Hepatocyte (in vitro differentiated cells): Measurements from ENCODE around the gene TMEM238L. TPM values are rescaled to one million over a fixed set of nuclear protein-coding genes. Genes with fewer than 3 reads are reported as not detected.

Experiments used
- DNase-seq: peaks from one replicate; pipeline ENCODE4 v3.0.0-alpha.2; 2016; ENCODE audit warnings: low spot score
- H2AFZ ChIP-seq: fragments of 200-600 bp; sonication (generic); 2 replicates; pipeline ENCODE4 v1.6.0; 2016; ENCODE audit warnings: antibody characterized with exemption, mild to moderate bottlenecking
- H3K27ac ChIP-seq: fragments of 200-600 bp; sonication (generic); 2 replicates; pipeline ENCODE4 v1.5.1; 2016; ENCODE audit warnings: mild to moderate bottlenecking
- H3K27me3 ChIP-seq: fragments of 200-600 bp; sonication (generic); 2 replicates; pipeline ENCODE4 v1.6.1; 2016
- H3K36me3 ChIP-seq: fragments of 200-600 bp; sonication (generic); replicated peaks from 2 replicates; pipeline ENCODE4 v1.5.1; 2016; ENCODE audit warnings: low read depth; ENCODE audit not compliant: insufficient read depth
- H3K4me1 ChIP-seq: fragments of 200-600 bp; sonication (generic); 2 replicates; pipeline ENCODE4 v1.5.1; 2016; ENCODE audit warnings: mild to moderate bottlenecking, moderate library complexity; ENCODE audit not compliant: insufficient read depth
- H3K4me2 ChIP-seq: fragments of 200-600 bp; sonication (generic); 2 replicates; pipeline ENCODE4 v1.6.0; 2016
- H3K4me3 ChIP-seq: fragments of 200-600 bp; sonication (generic); 2 replicates; pipeline ENCODE4 v1.5.1; 2016; ENCODE audit warnings: mild to moderate bottlenecking
- H3K79me2 ChIP-seq: fragments of 200-600 bp; sonication (generic); 2 replicates; pipeline ENCODE4 v1.6.0; 2017; ENCODE audit warnings: mild to moderate bottlenecking
- H3K9me2 ChIP-seq: fragments of 200-600 bp; sonication (generic); replicated peaks from 2 replicates; pipeline ENCODE4 v1.6.0; 2017; ENCODE audit warnings: mild to moderate bottlenecking; ENCODE audit not compliant: insufficient read depth
- H3K9me3 ChIP-seq: fragments of 200-600 bp; sonication (generic); 2 replicates; pipeline ENCODE4 v1.5.1; 2016; ENCODE audit warnings: low read depth, mild to moderate bottlenecking
- H4K20me1 ChIP-seq: fragments of 200-600 bp; sonication (generic); 2 replicates; pipeline ENCODE4 v1.6.0; 2016; ENCODE audit warnings: mild to moderate bottlenecking; ENCODE audit not compliant: insufficient read depth, poor library complexity, severe bottlenecking
- EZH2 ChIP-seq: fragments of 200-600 bp; sonication (generic); IDR thresholded peaks from 2 replicates; pipeline ENCODE4 v1.6.1; 2016; ENCODE audit warnings: antibody characterized with exemption, mild to moderate bottlenecking, borderline replicate concordance
- EZH2phosphoT487 ChIP-seq: fragments of 200-600 bp; sonication (generic); IDR thresholded peaks from one replicate; pipeline ENCODE4 v1.6.1; 2018; ENCODE audit warnings: antibody characterized with exemption, mild to moderate bottlenecking, low read depth, moderate library complexity; ENCODE audit not compliant: unreplicated experiment, severe bottlenecking
- WGBS: methylation state at CpG from one replicate; pipeline ENCODE4 v1.1.6; 2016; ENCODE audit warnings: low lambda C conversion rate; ENCODE audit errors: missing lambda C conversion rate; 5-methylcytosine and 5-hydroxymethylcytosine counted together
- polyA plus RNA-seq: library from polyadenylated mRNA; unstranded; fragments of >200 nt; fragmentation: Nextera tagmentation; extraction: Ambion mirVana; gene quantifications from 2 replicates; pipeline ENCODE4 v1.2.1, GENCODE V29; 2016
- total RNA-seq: library from RNA; depleted of rRNA; stranded (reverse); fragments of >200 nt; gene quantifications from 2 replicates; pipeline ENCODE4 v1.2.3, GENCODE V29; 2014
- TF ChIP-seq, protein P1 (sequence below): fragments of 200-600 bp; sonication (generic); IDR thresholded peaks from 2 replicates; pipeline ENCODE4 v1.5.1; 2016; ENCODE audit warnings: antibody characterized with exemption, mild to moderate bottlenecking; ENCODE audit not compliant: poor library complexity

Gene TMEM238L
- total and polyA plus RNA-seq, 2 experiments from 2014 or later, result 1.3 to 1.5 TPM

DNA sequence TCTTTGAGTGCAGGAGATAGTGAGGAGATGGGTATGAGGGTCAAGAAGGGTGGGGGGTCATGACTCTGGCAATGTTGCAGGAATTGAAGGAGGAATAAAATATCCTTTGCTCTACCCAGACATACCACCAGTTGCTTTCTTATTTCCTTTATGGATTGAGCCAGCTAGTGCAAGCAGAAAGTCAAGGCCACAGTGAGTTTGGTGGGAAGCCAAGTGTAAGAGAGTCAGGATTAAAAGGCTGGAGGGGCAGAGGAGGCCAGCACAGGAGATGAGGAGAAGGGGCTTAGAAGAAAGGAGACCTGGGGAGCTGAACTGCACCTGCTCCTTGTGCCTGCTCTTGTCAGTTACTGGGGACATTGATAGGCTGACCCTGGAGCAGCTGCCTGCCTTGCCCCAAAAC lies 17.9 kb upstream of the TMEM238L start:
- H3K4me1 ChIP-seq, result no peaks in the 10 kb centered on the region
- H3K4me2 ChIP-seq, result no peak overlapping the region
- TF ChIP-seq, protein P1, sequence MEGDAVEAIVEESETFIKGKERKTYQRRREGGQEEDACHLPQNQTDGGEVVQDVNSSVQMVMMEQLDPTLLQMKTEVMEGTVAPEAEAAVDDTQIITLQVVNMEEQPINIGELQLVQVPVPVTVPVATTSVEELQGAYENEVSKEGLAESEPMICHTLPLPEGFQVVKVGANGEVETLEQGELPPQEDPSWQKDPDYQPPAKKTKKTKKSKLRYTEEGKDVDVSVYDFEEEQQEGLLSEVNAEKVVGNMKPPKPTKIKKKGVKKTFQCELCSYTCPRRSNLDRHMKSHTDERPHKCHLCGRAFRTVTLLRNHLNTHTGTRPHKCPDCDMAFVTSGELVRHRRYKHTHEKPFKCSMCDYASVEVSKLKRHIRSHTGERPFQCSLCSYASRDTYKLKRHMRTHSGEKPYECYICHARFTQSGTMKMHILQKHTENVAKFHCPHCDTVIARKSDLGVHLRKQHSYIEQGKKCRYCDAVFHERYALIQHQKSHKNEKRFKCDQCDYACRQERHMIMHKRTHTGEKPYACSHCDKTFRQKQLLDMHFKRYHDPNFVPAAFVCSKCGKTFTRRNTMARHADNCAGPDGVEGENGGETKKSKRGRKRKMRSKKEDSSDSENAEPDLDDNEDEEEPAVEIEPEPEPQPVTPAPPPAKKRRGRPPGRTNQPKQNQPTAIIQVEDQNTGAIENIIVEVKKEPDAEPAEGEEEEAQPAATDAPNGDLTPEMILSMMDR, result no peak
- TF ChIP-seq EZH2phosphoT487 (no peak), EZH2 (no peak)
- no peaks in the 10 kb centered on the region for H3K79me2 ChIP-seq
- no peaks in the 10 kb centered on the region for H3K9me3 ChIP-seq
- H4K20me1 ChIP-seq, result no peaks in the 10 kb centered on the region
- no peaks in the 10 kb centered on the region for H3K36me3 ChIP-seq
- no peak overlapping the region for H2AFZ ChIP-seq
- H3K27ac ChIP-seq, result no peak overlapping the region
- no peaks in the 10 kb centered on the region for H3K27me3 ChIP-seq
- no peak for DNase-seq
- no peaks in the 10 kb centered on the region for H3K9me2 ChIP-seq
- H3K4me3 ChIP-seq, result no peak overlapping the region

DNA sequence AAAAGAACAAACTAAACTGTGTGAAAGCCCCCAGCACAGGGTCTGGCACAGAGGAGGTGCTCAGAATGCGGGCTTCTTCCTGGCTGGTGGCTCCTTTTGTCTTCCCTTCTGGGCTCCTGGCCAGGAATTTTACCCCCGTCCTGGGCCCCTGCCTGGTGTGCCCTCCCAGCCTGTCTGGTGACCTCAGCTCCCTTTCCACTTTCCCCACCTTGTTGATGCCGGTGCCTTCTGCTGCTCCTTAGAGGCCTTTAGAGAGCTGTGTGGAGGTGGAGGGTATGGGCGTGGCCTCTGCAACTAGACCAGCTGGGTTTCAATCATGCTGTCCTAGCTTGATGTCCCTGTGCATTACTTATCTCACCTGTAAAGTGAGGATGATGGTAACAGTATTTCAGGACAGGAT lies 17.2 kb upstream of the TMEM238L start:
- H3K9me3 ChIP-seq, result no peaks in the 10 kb centered on the region
- WGBS, result 60% methylated on average over 4 of the region's 4 CpGs
- no peaks in the 10 kb centered on the region for H3K4me1 ChIP-seq
- no peaks in the 10 kb centered on the region for H4K20me1 ChIP-seq
- no peaks in the 10 kb centered on the region for H3K36me3 ChIP-seq
- no peak overlapping the region for H3K27ac ChIP-seq
- H3K4me3 ChIP-seq, result no peak overlapping the region
- H2AFZ ChIP-seq, result no peak overlapping the region
- H3K27me3 ChIP-seq, result no peaks in the 10 kb centered on the region
- TF ChIP-seq, protein P1, result no peak
- TF ChIP-seq EZH2phosphoT487, result no peak
- no peak for TF ChIP-seq EZH2
- H3K4me2 ChIP-seq, result no peak overlapping the region
- no peaks in the 10 kb centered on the region for H3K79me2 ChIP-seq
- DNase-seq, result peak; percentile 35
- H3K9me2 ChIP-seq, result no peaks in the 10 kb centered on the region

DNA sequence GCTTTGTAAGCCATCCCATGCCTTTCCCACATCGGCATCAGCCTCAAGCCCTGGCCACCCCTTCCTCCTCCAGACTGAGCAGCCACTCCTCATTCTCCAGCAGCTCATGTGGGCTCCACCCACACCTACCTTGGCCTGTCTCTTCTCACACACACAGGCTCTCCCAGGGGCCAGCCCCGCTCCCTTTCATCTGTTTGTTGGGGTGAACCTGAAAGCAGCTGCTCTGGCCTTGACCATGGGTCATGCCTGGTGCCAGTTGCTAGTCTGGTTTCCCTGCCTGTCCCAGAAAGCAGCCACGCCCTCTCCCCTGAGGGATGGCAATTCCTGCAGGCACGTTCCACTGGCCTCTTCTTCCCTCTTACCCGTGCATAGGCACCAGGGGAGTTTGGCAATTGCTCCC lies 11.4 kb upstream of the TMEM238L start:
- peaks cover 3% of the 10 kb centered on the region for H3K4me1 ChIP-seq
- H2AFZ ChIP-seq, result no peak overlapping the region
- no peaks in the 10 kb centered on the region for H3K36me3 ChIP-seq
- WGBS, result 73% methylated on average over 5 of the region's 5 CpGs
- H3K9me2 ChIP-seq, result no peaks in the 10 kb centered on the region
- no peaks in the 10 kb centered on the region for H3K79me2 ChIP-seq
- no peaks in the 10 kb centered on the region for H3K9me3 ChIP-seq
- no peaks in the 10 kb centered on the region for H4K20me1 ChIP-seq
- H3K27me3 ChIP-seq, result no peaks in the 10 kb centered on the region
- no peak overlapping the region for H3K4me3 ChIP-seq
- H3K4me2 ChIP-seq, result no peak overlapping the region
- no peak for TF ChIP-seq EZH2phosphoT487
- no peak for TF ChIP-seq EZH2
- TF ChIP-seq, protein P1, result no peak
- no peak overlapping the region for H3K27ac ChIP-seq
- no peak for DNase-seq

DNA sequence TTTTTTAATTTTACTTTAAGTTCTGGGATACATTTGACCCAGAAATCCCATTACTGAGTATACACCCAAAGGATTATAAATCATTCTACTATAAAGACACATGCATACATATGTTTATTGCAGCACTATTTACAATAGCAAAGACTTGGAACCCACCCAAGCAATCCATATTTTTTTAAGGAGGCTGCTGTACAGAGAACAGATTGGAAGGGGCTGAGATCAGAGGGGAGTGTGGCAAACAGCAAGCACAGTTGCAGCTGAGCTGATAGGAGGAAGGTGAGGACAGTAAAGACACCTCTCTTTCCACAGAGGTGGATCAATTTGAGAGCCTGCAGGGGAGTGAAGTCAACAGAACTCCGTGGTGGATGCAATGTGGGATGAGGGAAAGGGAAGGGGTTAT lies 10.2 kb upstream of the TMEM238L start:
- Histone ChIP-seq H3K9me3 (no peaks in the 10 kb centered on the region), H3K4me3 (no peak overlapping the region), H4K20me1 (no peaks in the 10 kb centered on the region), H3K4me2 (no peak overlapping the region), H3K36me3 (no peaks in the 10 kb centered on the region), H2AFZ (no peak overlapping the region), H3K4me1 (peaks cover 3% of the 10 kb centered on the region), H3K9me2 (no peaks in the 10 kb centered on the region), H3K27me3 (no peaks in the 10 kb centered on the region), H3K79me2 (no peaks in the 10 kb centered on the region), H3K27ac (no peak overlapping the region)
- TF ChIP-seq, protein P1, result no peak
- TF ChIP-seq EZH2phosphoT487 (no peak), EZH2 (no peak)
- WGBS, result 74% methylated on average over 1 of the region's 1 CpG
- no peak for DNase-seq
